Measurements from ENCODE around the gene TEX2. TPM values are rescaled to one million over a fixed set of nuclear protein-coding genes. Genes with fewer than 3 reads are reported as not detected.

The TEX2 gene
- total RNA-seq, 1 donor from 2014 or later: 8.1 TPM

DNA sequence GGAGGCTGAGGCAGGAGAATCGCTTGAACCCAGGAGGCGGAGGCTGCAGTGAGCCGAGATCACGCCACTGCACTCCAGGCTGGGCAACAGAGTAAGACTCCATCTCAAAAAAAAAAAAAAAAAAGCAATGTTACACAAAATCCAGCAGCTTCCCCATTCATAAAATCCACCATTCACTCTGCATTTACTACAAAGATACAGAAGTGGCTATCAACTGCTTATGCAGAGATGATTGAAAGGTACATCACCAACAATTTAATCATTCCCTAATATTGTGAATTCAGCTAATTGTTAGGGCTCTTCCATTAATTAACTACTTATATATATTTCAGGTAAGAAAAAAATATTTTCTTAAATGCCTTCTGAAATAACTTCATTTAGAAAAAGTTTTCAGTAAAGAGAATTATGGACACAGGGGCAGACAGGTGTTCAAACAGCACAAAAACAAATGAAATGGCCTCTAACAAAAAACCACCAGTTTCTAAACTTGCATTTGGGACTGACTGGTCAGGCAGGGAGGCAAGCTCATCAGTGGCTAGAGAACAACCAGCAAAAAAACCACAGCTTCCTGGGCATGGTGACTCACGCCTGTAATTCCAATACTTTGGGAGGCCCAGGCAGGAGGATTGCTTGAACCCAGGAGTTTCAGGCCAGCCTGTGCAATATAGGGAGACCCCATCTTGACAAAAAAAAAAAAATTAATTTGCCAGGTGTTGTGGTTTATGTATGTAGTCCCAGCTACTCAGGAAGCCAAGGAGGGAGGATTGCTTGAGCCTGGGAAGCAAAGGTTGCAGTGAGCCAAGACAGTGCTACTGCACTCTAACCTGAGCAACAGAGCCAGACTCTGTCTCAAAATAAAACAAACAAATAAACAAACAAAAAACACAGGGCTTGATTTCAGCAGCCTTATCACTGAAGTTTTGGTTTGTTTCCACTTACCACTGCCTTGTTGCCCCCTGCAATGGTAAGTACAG, 159.4 kb downstream of the TEX2 start:
- H3K27ac Mint-ChIP-seq: no peak overlapping the region
- H3K27me3 Mint-ChIP-seq: no peaks in the 10 kb centered on the region
- TF ChIP-seq, protein P1, sequence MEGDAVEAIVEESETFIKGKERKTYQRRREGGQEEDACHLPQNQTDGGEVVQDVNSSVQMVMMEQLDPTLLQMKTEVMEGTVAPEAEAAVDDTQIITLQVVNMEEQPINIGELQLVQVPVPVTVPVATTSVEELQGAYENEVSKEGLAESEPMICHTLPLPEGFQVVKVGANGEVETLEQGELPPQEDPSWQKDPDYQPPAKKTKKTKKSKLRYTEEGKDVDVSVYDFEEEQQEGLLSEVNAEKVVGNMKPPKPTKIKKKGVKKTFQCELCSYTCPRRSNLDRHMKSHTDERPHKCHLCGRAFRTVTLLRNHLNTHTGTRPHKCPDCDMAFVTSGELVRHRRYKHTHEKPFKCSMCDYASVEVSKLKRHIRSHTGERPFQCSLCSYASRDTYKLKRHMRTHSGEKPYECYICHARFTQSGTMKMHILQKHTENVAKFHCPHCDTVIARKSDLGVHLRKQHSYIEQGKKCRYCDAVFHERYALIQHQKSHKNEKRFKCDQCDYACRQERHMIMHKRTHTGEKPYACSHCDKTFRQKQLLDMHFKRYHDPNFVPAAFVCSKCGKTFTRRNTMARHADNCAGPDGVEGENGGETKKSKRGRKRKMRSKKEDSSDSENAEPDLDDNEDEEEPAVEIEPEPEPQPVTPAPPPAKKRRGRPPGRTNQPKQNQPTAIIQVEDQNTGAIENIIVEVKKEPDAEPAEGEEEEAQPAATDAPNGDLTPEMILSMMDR (IDR thresholded peaks at IDR 0.05): no peak
- H3K4me3 Mint-ChIP-seq: no peak overlapping the region
- H3K9me3 Mint-ChIP-seq: no peaks in the 10 kb centered on the region
- ChIA-PET CTCF (interaction anchor here (0.6 kb wide), 1 partner anchor 30 kb away, joined by 4 read pairs; no protein-coding TSS in a partner anchor), POLR2A (interaction anchor here (0.6 to 0.9 kb wide), 2 partner anchors 25 to 354 kb away, joined by 3 read pairs; no protein-coding TSS in a partner anchor)
- no peaks in the 10 kb centered on the region for H3K36me3 Mint-ChIP-seq (ENCODE audit: low read depth)
- ATAC-seq (ENCODE audit: low read depth): no peak
- no peaks in the 10 kb centered on the region for H3K4me1 Mint-ChIP-seq
- intact Hi-C loops (cut with micrococcal nuclease): no loop called here
- no peak for DNase-seq

DNA sequence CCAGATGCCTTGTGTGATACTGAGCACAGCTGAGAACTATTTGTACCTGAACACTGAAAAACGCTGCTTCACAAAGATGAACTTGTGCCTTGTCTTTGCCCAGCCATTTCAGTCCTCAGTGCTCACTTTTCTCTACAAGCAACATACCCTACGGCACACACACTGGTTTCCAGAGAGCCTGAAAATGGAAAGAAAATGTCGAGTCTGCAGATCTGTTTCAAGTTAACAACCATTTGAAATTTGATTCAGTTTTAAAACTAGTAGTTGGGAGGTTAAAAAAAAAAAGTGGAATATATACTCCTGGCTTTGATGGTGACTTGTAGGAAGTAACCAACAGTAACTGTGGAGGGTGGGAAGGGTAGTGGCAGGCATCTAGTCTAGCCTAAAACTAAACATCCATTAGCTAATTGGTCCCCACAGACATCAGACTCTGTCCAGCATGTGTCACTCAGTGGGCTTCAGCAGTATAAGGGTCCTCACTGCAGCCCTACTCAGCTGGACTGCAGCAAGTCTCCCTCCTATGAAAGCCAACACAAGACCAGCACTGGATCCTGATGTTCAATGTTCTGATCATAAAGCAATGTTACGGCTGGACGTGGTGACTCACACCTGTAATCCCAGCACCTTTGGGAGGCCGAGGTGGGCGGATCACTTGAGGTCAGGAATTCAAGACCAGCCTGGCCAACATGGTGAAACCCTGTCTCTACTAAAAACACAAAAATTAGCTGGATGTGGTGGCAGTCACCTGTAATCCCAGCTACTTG, 160.3 kb downstream of the TEX2 start:
- intact Hi-C loops (cut with micrococcal nuclease): no loop called here

DNA sequence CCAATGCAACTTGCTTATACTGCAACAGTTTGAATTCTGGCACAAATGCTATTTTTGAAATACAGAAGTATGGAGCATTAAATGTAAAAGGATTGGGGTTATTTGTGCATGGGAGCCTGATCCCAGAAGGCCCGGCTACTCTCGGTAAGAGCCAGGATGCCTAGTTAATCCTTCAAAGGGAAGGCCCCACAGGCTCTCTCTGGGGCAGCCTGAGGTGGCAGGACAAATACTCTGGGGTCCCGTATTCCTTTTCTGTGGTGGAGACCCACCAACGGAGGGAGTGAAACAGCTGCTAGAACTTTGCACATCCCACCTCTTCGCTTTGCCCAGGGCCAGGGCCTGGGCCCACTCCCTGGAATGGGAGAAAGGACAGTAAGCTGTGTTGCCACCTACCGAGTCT, 163.5 kb downstream of the TEX2 start:
- peaks cover 10% of the 10 kb centered on the region for H3K36me3 Mint-ChIP-seq (ENCODE audit: low read depth)
- ChIA-PET CTCF (no interaction called here), POLR2A (no interaction called here)
- H3K27me3 Mint-ChIP-seq: no peaks in the 10 kb centered on the region
- intact Hi-C loops (cut with micrococcal nuclease): no loop called here
- TF ChIP-seq, protein P1 (IDR thresholded peaks at IDR 0.05): no peak
- DNase-seq (no peak), ATAC-seq (ENCODE audit: low read depth) (no peak)
- H3K9me3 Mint-ChIP-seq: no peaks in the 10 kb centered on the region
- H3K4me1 Mint-ChIP-seq: peaks cover 4% of the 10 kb centered on the region
- no peak overlapping the region for H3K27ac Mint-ChIP-seq
- H3K4me3 Mint-ChIP-seq: no peak overlapping the region

More for the DNA sequence above, 160.3 kb downstream of the TEX2 start:
- DNase-seq (no peak), ATAC-seq (ENCODE audit: low read depth) (no peak)
- Mint-ChIP-seq H3K4me1 (no peaks in the 10 kb centered on the region), H3K36me3 (ENCODE audit: low read depth) (no peaks in the 10 kb centered on the region), H3K4me3 (no peak overlapping the region), H3K27me3 (no peaks in the 10 kb centered on the region), H3K9me3 (no peaks in the 10 kb centered on the region), H3K27ac (no peak overlapping the region)
- TF ChIP-seq, protein P1 (IDR thresholded peaks at IDR 0.05): no peak
- ChIA-PET CTCF (no interaction called here), POLR2A (interaction anchor here (0.6 to 0.9 kb wide), 2 partner anchors 24 to 353 kb away, joined by 3 read pairs; no protein-coding TSS in a partner anchor)

Other genes with a start within 250 kb of the TEX2 start
- gene ICAM2, start 242.6 kb downstream of the TEX2 start, total RNA-seq: 44.5 and 44.7 TPM in 2 replicates
- gene ERN1, start 133.1 kb downstream of the TEX2 start, total RNA-seq: 11.9 and 12.9 TPM in 2 replicates
- gene PECAM1, start 127.6 kb upstream of the TEX2 start, total RNA-seq: 17.7 TPM in 2 replicates
- gene MILR1, start 185.9 kb upstream of the TEX2 start, total RNA-seq: 13.5 and 13.9 TPM in 2 replicates
- 50.3 and 63.9 TPM in 2 replicates for gene POLG2, start 233.8 kb upstream of the TEX2 start, total RNA-seq
- gene DDX5, start 243.0 kb upstream of the TEX2 start, total RNA-seq: 1,149 and 1,208 TPM in 2 replicates
- gene CEP95, start 243.7 kb upstream of the TEX2 start, total RNA-seq: 65.3 and 77.0 TPM in 2 replicates

Measured in activated B cell treated with CpG ODN at 0.5 μM for 24 hours (primary cell).